CD4-positive, alpha-beta T cell treated with Interleukin-10 for 1 hour (primary cell): Measurements from ENCODE around the gene NMNAT1.
"Not testable (repeated sequence)": the region's sequence is repeated elsewhere in the genome, so short reads cannot be mapped to it uniquely, and the experiment has no call there.

Experiments
- DNase-seq: peaks from one replicate; pipeline ENCODE4 v3.0.0-alpha.2; 2020

NMNAT1 gene

GRCh38 chr1:10020678-10021077 lies 77.4 kb downstream of the NMNAT1 start:
- DNase-seq, result not testable (repeated sequence)

- DNase-seq, result not testable (repeated sequence)
Observed at GRCh38 chr1:10021992-10022391, 78.7 kb downstream of the NMNAT1 start.

- no peak for DNase-seq
Observed at GRCh38 chr1:10022656-10023055, 79.4 kb downstream of the NMNAT1 start.

- no peak for DNase-seq
Observed at GRCh38 chr1:10025354-10025753, 82.1 kb downstream of the NMNAT1 start.

GRCh38 chr1:10027027-10027426 lies 83.8 kb downstream of the NMNAT1 start:
- DNase-seq, result no peak

- DNase-seq, result not testable (repeated sequence)
Observed at GRCh38 chr1:10028956-10029500, 85.8 kb downstream of the NMNAT1 start.

- DNase-seq, result no peak
Observed at GRCh38 chr1:10031461-10031860, 88.2 kb downstream of the NMNAT1 start.

GRCh38 chr1:10032590-10033358 lies 89.5 kb downstream of the NMNAT1 start, which contains the start of gene UBE4B:
Gene UBE4B (plus strand): TSS chr1:10032958. CDS start chr1:10033671, 713 bp downstream.
- DNase-seq, result peak; percentile 99

- no peak for DNase-seq
Observed at GRCh38 chr1:10033359-10033845, 90.1 kb downstream of the NMNAT1 start.
